Calu3 (cell line): ENCODE data around the gene NECTIN4. TPM values are rescaled to one million over a fixed set of nuclear protein-coding genes. Genes with fewer than 3 reads are reported as not detected.
"Not testable (repeated sequence)": the region's sequence is repeated elsewhere in the genome, so short reads cannot be mapped to it uniquely, and the experiment has no call there.

Experiments
- BruUV-seq: library from RNA; stranded (reverse); fragments of 400-500 nt; replicated peaks from 2 replicates; lab custom pipeline; 2021; lab: Mats Ljungman, UMichigan
- CTCF ChIA-PET: fragments of 300-600 bp; sonication (Branson Sonifier 250); formaldehyde crosslinking; loops from one replicate; lab custom pipeline; 2022; ENCODE audit warnings: antibody characterized with exemption; lab: Charles Lee
- DNase-seq: peaks from one replicate; pipeline ENCODE4 v3.0.0; 2022
- H3K27ac Mint-ChIP-seq: one replicate; pipeline ENCODE4 v1.8.0; 2022; ENCODE audit warnings: mixed read lengths; ENCODE audit not compliant: unreplicated experiment
- H3K27me3 Mint-ChIP-seq: one replicate; pipeline ENCODE4 v1.8.0; 2022; ENCODE audit warnings: mixed read lengths; ENCODE audit not compliant: unreplicated experiment
- H3K36me3 Mint-ChIP-seq: one replicate; pipeline ENCODE4 v1.8.0; 2022; ENCODE audit warnings: mild to moderate bottlenecking, moderate library complexity, mixed read lengths; ENCODE audit not compliant: insufficient read depth, unreplicated experiment
- H3K4me1 Mint-ChIP-seq: one replicate; pipeline ENCODE4 v1.8.0; 2022; ENCODE audit warnings: mild to moderate bottlenecking, low read depth, mixed read lengths; ENCODE audit not compliant: unreplicated experiment
- H3K4me3 Mint-ChIP-seq: one replicate; pipeline ENCODE4 v1.8.0; 2022; ENCODE audit warnings: mild to moderate bottlenecking, low read depth, moderate library complexity, mixed read lengths; ENCODE audit not compliant: unreplicated experiment
- H3K9me3 Mint-ChIP-seq: one replicate; pipeline ENCODE4 v1.8.0; 2022; ENCODE audit warnings: low read depth, mixed read lengths; ENCODE audit not compliant: unreplicated experiment
- intact Hi-C: fragments of 100-400 bp; cut with micrococcal nuclease; formaldehyde crosslinking; loops from one replicate; pipeline ENCODE4 v1.10.0; 2022; ENCODE audit not compliant: unreplicated experiment
- total RNA-seq: library from RNA; stranded (reverse); gene quantifications from 2 replicates; pipeline ENCODE4 v1.2.3, GENCODE V29; 2022
- TF ChIP-seq, protein P1 (sequence below): fragments of 200-600 bp; IDR thresholded peaks from one replicate; pipeline ENCODE4 v1.8.0; 2022; ENCODE audit warnings: antibody characterized with exemption; ENCODE audit not compliant: unreplicated experiment

The NECTIN4 gene
- total RNA-seq, 1 experiment from 2014 or later: 24.9 TPM

GRCh38 chr1:161022432-161022831 lies 66.9 kb downstream of the NECTIN4 start:
- DNase-seq, H3K9me3 Mint-ChIP-seq, intact Hi-C loops, BruUV-seq, H3K27me3 Mint-ChIP-seq: not testable (repeated sequence)
- H3K27ac Mint-ChIP-seq: peak overlapping the region; percentile 94
- H3K4me1 Mint-ChIP-seq: peaks cover 48% of the 10 kb centered on the region
- peak overlapping the region; percentile 91 for H3K4me3 Mint-ChIP-seq
- CTCF ChIA-PET: interaction anchor here (0.6 to 2.3 kb wide), 3 partner anchors 27 to 59 kb away, joined by 3 to 9 read pairs (median 3); no protein-coding TSS in a partner anchor
- H3K36me3 Mint-ChIP-seq: peaks cover 52% of the 10 kb centered on the region

DNA sequence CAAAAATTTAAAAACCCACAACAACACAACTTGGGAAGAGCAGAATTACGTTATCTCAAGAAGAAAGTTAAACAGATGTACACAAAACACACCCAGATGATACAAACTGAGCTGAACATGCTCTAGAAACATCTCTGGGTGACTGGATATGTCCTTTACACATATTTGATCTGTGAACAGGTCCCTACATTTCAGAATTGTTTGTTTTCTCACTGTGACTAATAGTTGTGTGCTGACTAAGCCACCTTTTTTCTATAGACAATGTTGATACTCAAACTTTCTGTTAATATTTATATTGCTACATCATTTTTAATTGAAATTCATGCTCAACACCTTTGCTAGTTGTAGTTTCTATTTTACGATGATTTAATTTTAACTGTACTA lies 67.4 kb downstream of the NECTIN4 start:
- peak overlapping the region; percentile 94 for H3K27ac Mint-ChIP-seq

GRCh38 chr1:161021165-161021969 lies 68.0 kb downstream of the NECTIN4 start:
- no peaks in the 10 kb centered on the region for H3K27me3 Mint-ChIP-seq
- H3K36me3 Mint-ChIP-seq: peaks cover 57% of the 10 kb centered on the region
- CTCF ChIA-PET: interaction anchor here (0.5 to 2.8 kb wide), 19 partner anchors 10 to 1514 kb away, joined by 3 to 35 read pairs (median 5); partner anchors contain the start of genes NECTIN4, TSTD1 and USF1
- H3K4me1 Mint-ChIP-seq: peaks cover 58% of the 10 kb centered on the region
- intact Hi-C loops: no loop called here
- TF ChIP-seq, protein P1, sequence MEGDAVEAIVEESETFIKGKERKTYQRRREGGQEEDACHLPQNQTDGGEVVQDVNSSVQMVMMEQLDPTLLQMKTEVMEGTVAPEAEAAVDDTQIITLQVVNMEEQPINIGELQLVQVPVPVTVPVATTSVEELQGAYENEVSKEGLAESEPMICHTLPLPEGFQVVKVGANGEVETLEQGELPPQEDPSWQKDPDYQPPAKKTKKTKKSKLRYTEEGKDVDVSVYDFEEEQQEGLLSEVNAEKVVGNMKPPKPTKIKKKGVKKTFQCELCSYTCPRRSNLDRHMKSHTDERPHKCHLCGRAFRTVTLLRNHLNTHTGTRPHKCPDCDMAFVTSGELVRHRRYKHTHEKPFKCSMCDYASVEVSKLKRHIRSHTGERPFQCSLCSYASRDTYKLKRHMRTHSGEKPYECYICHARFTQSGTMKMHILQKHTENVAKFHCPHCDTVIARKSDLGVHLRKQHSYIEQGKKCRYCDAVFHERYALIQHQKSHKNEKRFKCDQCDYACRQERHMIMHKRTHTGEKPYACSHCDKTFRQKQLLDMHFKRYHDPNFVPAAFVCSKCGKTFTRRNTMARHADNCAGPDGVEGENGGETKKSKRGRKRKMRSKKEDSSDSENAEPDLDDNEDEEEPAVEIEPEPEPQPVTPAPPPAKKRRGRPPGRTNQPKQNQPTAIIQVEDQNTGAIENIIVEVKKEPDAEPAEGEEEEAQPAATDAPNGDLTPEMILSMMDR: no peak
- H3K4me3 Mint-ChIP-seq: peak overlapping the region; percentile 91
- BruUV-seq: TSS peak; percentile 96
- no peaks in the 10 kb centered on the region for H3K9me3 Mint-ChIP-seq
- DNase-seq: peak; percentile 99
- H3K27ac Mint-ChIP-seq: peak overlapping the region; percentile 94

More for the DNA sequence above, 67.4 kb downstream of the NECTIN4 start:
- DNase-seq: no peak
- Mint-ChIP-seq H3K4me3 (peak overlapping the region; percentile 91), H3K4me1 (peaks cover 52% of the 10 kb centered on the region), H3K27me3 (no peaks in the 10 kb centered on the region), H3K36me3 (peaks cover 52% of the 10 kb centered on the region), H3K9me3 (no peaks in the 10 kb centered on the region)
- CTCF ChIA-PET: interaction anchor here (0.8 to 2.8 kb wide), 7 partner anchors 9 to 75 kb away, joined by 3 to 35 read pairs (median 6); partner anchors contain the start of gene TSTD1
- intact Hi-C loops: no loop called here
- BruUV-seq: no TSS peak
- TF ChIP-seq, protein P1: no peak

Other genes starting within 250 kb of the NECTIN4 start
- gene CD244, start 226.7 kb downstream of the NECTIN4 start, total RNA-seq: not detected in 2 replicates
- 0.54 TPM in 1 of 2 replicates, not detected in the other for gene ITLN1, start 204.4 kb downstream of the NECTIN4 start, total RNA-seq
- gene ITLN2, start 134.7 kb downstream of the NECTIN4 start, total RNA-seq: not detected in 2 replicates
- gene F11R, start 68.4 kb downstream of the NECTIN4 start, total RNA-seq: 157 and 173 TPM in 2 replicates
- gene TSTD1, start 50.6 kb downstream of the NECTIN4 start, total RNA-seq: 67.6 and 74.1 TPM in 2 replicates
- 72.1 and 75.4 TPM in 2 replicates for gene USF1, start 43.6 kb downstream of the NECTIN4 start, total RNA-seq
- gene ARHGAP30, start 19.7 kb downstream of the NECTIN4 start, total RNA-seq: 1.7 and 2.9 TPM in 2 replicates
- gene KLHDC9, start 8.8 kb upstream of the NECTIN4 start, total RNA-seq: 5.3 and 7.0 TPM in 2 replicates
- 121 and 129 TPM in 2 replicates for gene PFDN2, start 28.5 kb upstream of the NECTIN4 start, total RNA-seq
- 49.8 and 52.9 TPM in 2 replicates for gene NIT1, start 28.5 kb upstream of the NECTIN4 start, total RNA-seq
- 40.4 and 45.7 TPM in 2 replicates for gene DEDD, start 43.1 kb upstream of the NECTIN4 start, total RNA-seq
- gene UFC1, start 64.4 kb upstream of the NECTIN4 start, total RNA-seq: 77.5 and 85.8 TPM in 2 replicates
- gene USP21, start 69.9 kb upstream of the NECTIN4 start, total RNA-seq: 35.8 and 40.9 TPM in 2 replicates
- gene PPOX, start 76.9 kb upstream of the NECTIN4 start, total RNA-seq: 25.7 and 27.1 TPM in 2 replicates
- gene B4GALT3, start 87.9 kb upstream of the NECTIN4 start, total RNA-seq: 51.9 and 59.2 TPM in 2 replicates
- gene ADAMTS4, start 109.5 kb upstream of the NECTIN4 start, total RNA-seq: not detected in 2 replicates
- gene NDUFS2, start 112.8 kb upstream of the NECTIN4 start, total RNA-seq: 91.3 and 98.3 TPM in 2 replicates
- gene FCER1G, start 125.7 kb upstream of the NECTIN4 start, total RNA-seq: not detected in 2 replicates
- gene APOA2, start 134.1 kb upstream of the NECTIN4 start, total RNA-seq: not detected in 2 replicates
- gene TOMM40L, start 136.5 kb upstream of the NECTIN4 start, total RNA-seq: 14.1 and 15.0 TPM in 2 replicates
- not detected in 2 replicates for gene NR1I3, start 148.6 kb upstream of the NECTIN4 start, total RNA-seq
- not detected in 2 replicates for gene PCP4L1, start 169.2 kb upstream of the NECTIN4 start, total RNA-seq
- gene MPZ, start 220.4 kb upstream of the NECTIN4 start, total RNA-seq: 0.37 and 0.47 TPM in 2 replicates
- gene SDHC, start 224.8 kb upstream of the NECTIN4 start, total RNA-seq: 242 and 245 TPM in 2 replicates